GM18508 (cell line): ENCODE measurements around the gene ANK3.

Experiments used
- ATAC-seq: cut with Tn5 transposase; IDR thresholded peaks from one replicate; pipeline ENCODE4 v1.9.1; 2021; ENCODE audit warnings: moderate number of reproducible peaks; ENCODE audit not compliant: insufficient read depth, unreplicated experiment

ANK3 gene

GRCh38 chr10:60351191-60351853 lies 38.4 kb downstream of the ANK3 start:
- ATAC-seq: no peak

- ATAC-seq: no peak
Measured at GRCh38 chr10:60350400-60350799, 39.3 kb downstream of the ANK3 start.

- ATAC-seq: no peak
Measured at GRCh38 chr10:60349426-60349825, 40.2 kb downstream of the ANK3 start.

GRCh38 chr10:60348982-60349381 lies 40.7 kb downstream of the ANK3 start:
- ATAC-seq: no peak

- no peak for ATAC-seq
Measured at GRCh38 chr10:60347270-60347669, 42.4 kb downstream of the ANK3 start.

GRCh38 chr10:60346661-60347060 lies 43.0 kb downstream of the ANK3 start:
- ATAC-seq: no peak

- ATAC-seq: no peak
Measured at GRCh38 chr10:60343254-60343653, 46.4 kb downstream of the ANK3 start.

GRCh38 chr10:60341969-60342368 lies 47.7 kb downstream of the ANK3 start:
- ATAC-seq: no peak

- no peak for ATAC-seq
Measured at GRCh38 chr10:60340973-60341372, 48.7 kb downstream of the ANK3 start.

- ATAC-seq: no peak
Measured at GRCh38 chr10:60339757-60340156, 49.9 kb downstream of the ANK3 start.

- no peak for ATAC-seq
Measured at GRCh38 chr10:60338786-60339185, 50.9 kb downstream of the ANK3 start.

- no peak for ATAC-seq
Measured at GRCh38 chr10:60338002-60338564, 51.6 kb downstream of the ANK3 start.

- no peak for ATAC-seq
Measured at GRCh38 chr10:60336901-60337630, 52.6 kb downstream of the ANK3 start.

- no peak for ATAC-seq
Measured at GRCh38 chr10:60335708-60336107, 54.0 kb downstream of the ANK3 start.

GRCh38 chr10:60334991-60335390 lies 54.7 kb downstream of the ANK3 start:
- ATAC-seq: no peak

GRCh38 chr10:60332371-60332770 lies 57.3 kb downstream of the ANK3 start:
- ATAC-seq: no peak

GRCh38 chr10:60331886-60332285 lies 57.8 kb downstream of the ANK3 start:
- ATAC-seq: no peak

- ATAC-seq: no peak
Measured at GRCh38 chr10:60323162-60323561, 66.5 kb downstream of the ANK3 start.

GRCh38 chr10:60320666-60321065 lies 69.0 kb downstream of the ANK3 start:
- no peak for ATAC-seq

GRCh38 chr10:60316029-60316428 lies 73.6 kb downstream of the ANK3 start:
- no peak for ATAC-seq

GRCh38 chr10:60315311-60315710 lies 74.4 kb downstream of the ANK3 start:
- ATAC-seq: no peak
